ENCODE measurements around the gene ANXA3.

- TF ChIP-seq CTCF (conservative IDR thresholded peaks at IDR 0.05; ENCODE audit: low read depth, low read length) (no peak), EZH2 (IDR thresholded peaks at IDR 0.05; ENCODE audit: borderline replicate concordance, low read depth, low read length, poor library complexity, severe bottlenecking) (no peak)
Measured at GRCh38 chr4:78603384-78603783, 51.8 kb downstream of the ANXA3 start.

Measured in A673 (cell line).